Panc1 (cell line): ENCODE results near the gene RUSF1.

ENCODE experiments used
- CTCF ChIP-seq: fragments of 450-650 bp; IDR thresholded peaks from 2 replicates; pipeline ENCODE4 v1.5.1; 2017; ENCODE audit warnings: mild to moderate bottlenecking
- POLR2AphosphoS5 ChIP-seq: IDR thresholded peaks from 2 replicates; pipeline ENCODE4 v1.6.1; 2012; ENCODE audit warnings: mild to moderate bottlenecking, low read depth, low read length, moderate library complexity
- REST ChIP-seq, 2 experiments: IDR thresholded peaks; 2 replicates each; pipeline ENCODE4 v1.6.1; 2011 to 2012; ENCODE audit warnings: low read depth in 2 of 2, control low read depth in 1 of 2, low read length in 1 of 2, mild to moderate bottlenecking in 1 of 2, moderate library complexity in 1 of 2; ENCODE audit not compliant: insufficient read depth in 1 of 2
- SIN3A ChIP-seq: IDR thresholded peaks from 2 replicates; pipeline ENCODE4 v1.6.1; 2012; ENCODE audit warnings: low read depth, mild to moderate bottlenecking, low read length, moderate library complexity, borderline replicate concordance; ENCODE audit not compliant: insufficient read depth
- TCF7L2 ChIP-seq: IDR thresholded peaks from 2 replicates; pipeline ENCODE4 v1.6.1; 2011; ENCODE audit warnings: mild to moderate bottlenecking, low read depth, low read length, inconsistent platforms

DNA sequence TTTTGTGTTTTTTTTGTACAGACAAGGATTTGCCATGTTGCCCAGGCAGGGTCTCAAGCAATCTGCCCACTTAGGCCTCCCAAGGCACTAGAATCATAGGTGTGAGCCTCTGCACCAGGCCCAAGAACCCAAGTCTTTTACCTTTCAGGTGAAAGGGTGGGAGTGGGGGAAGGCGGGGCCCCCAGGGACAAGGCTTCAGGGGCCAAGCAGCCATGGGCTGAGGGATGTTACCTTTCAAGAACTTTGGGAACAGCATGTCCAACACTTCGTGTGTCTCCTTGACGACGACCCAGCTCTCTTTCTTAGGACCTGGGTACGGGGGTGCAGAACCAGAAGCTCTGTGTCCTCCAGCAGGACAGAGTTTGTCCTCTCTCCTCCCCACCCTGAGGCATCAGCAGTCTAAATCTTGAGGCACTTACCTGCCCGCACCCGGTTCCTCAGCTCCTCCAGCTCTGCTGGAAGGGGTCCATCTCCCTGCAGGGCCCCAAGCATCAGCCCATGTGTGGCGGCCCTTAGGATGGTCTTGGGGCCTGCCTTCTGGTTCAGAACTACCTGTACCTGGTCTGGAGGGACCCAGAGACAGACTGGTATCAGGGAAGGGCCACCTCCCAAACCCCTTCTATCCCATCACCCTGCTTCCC is 16.3 kb downstream of the RUSF1 start:
- TF ChIP-seq CTCF (no peak), POLR2AphosphoS5 (no peak), REST (IDR thresholded peaks at IDR 0.05; ENCODE audit: insufficient read depth in 1 of 2, low read depth in 2 of 2, low read length in 1 of 2) (no peak), SIN3A (no peak), TCF7L2 (no peak)
